K562 (cell line): ENCODE measurements around the gene GPSM3. TPM values are rescaled to one million over a fixed set of nuclear protein-coding genes. Genes with fewer than 3 reads are reported as not detected.

ENCODE experiments used
- BHLHE40 ChIP-seq: IDR thresholded peaks from 2 replicates; pipeline ENCODE4 v1.6.1; 2011; ENCODE audit warnings: low read length, improper control_type of control experiment
- BRD4 ChIP-seq: fragments of 200-600 bp; sonication (generic); IDR thresholded peaks from 2 replicates; pipeline ENCODE4 v1.6.1; 2017; ENCODE audit warnings: inconsistent platforms
- EP300 ChIP-seq: IDR thresholded peaks from 2 replicates; pipeline ENCODE4 v1.6.1; 2012; ENCODE audit warnings: low read length, improper control_type of control experiment
- HNRNPLL ChIP-seq: fragments of 200-400 bp; formaldehyde crosslinking; IDR thresholded peaks from 2 replicates; pipeline ENCODE4 v1.6.1; 2017; ENCODE audit warnings: low read length, low read depth, mild to moderate bottlenecking; ENCODE audit not compliant: poor library complexity, severe bottlenecking
- KDM1A ChIP-seq, 2 experiments: fragments of 450-650 bp; IDR thresholded peaks; 2 replicates each; pipeline ENCODE4 v1.6.1; 2016; ENCODE audit warnings: mild to moderate bottlenecking in 2 of 2
- MYC ChIP-seq, 2 experiments: fragments of 250-450 bp in 1 of 2; sonication (Bioruptor Pico) in 1 of 2; IDR thresholded peaks; 2 replicates each; pipeline versions ENCODE4 v1.5.1 to v1.6.1; 2012 to 2021; ENCODE audit warnings: low read depth in 2 of 2, borderline replicate concordance in 1 of 2, improper control_type of control experiment in 1 of 2, low read length in 1 of 2, mild to moderate bottlenecking in 1 of 2, moderate library complexity in 1 of 2
- SMARCE1 ChIP-seq: fragments of 450-650 bp; IDR thresholded peaks from 2 replicates; pipeline ENCODE4 v1.7.1; 2016; ENCODE audit warnings: mild to moderate bottlenecking
- SOX6 ChIP-seq: fragments of 450-650 bp; IDR thresholded peaks from 2 replicates; pipeline ENCODE4 v1.6.1; 2014; ENCODE audit warnings: mild to moderate bottlenecking
- polyA plus RNA-seq, 8 experiments: library from polyadenylated mRNA; depleted of rRNA in 4 of 8; stranded (reverse) in 5 of 8; unstranded in 3 of 8; fragments of >200 nt; fragmentation: Nextera tagmentation in 2 of 8; fragmentation: Illumina TruSeq in 1 of 8; extraction: Ambion mirVana in 2 of 8; extraction: Trizol in 1 of 8; gene quantifications; 2 replicates each; pipeline versions ENCODE4 v1.2.1 to v1.2.3, GENCODE V29; 2011 to 2014; ENCODE audit warnings: inconsistent platforms in 1 of 8, missing spikeins in 1 of 8
- total RNA-seq, 7 experiments: library from RNA; depleted of rRNA in 6 of 7; stranded (reverse); fragments of >200 nt in 6 of 7; fragmentation: Illumina TruSeq in 2 of 7; extraction: Trizol in 2 of 7; gene quantifications; 2 replicates each; pipeline versions ENCODE4 v1.2.1 to v1.2.3, GENCODE V29; 2011 to 2021; ENCODE audit warnings: low replicate concordance in 1 of 7
- TF ChIP-seq, protein P1 (sequence below): IDR thresholded peaks from 2 replicates; pipeline ENCODE4 v1.6.1; 2014; ENCODE audit warnings: antibody characterized with exemption
- TF ChIP-seq, protein P2 (sequence below): fragments of 450-650 bp; IDR thresholded peaks from 2 replicates; pipeline ENCODE4 v1.6.1; 2016; ENCODE audit warnings: low read depth, mild to moderate bottlenecking, moderate library complexity
- TF ChIP-seq, protein P3 (sequence below): fragments of 450-650 bp; IDR thresholded peaks from 2 replicates; pipeline ENCODE4 v1.6.1; 2014; ENCODE audit warnings: low read depth, mild to moderate bottlenecking, moderate library complexity, borderline replicate concordance
- TF ChIP-seq, protein P4 (sequence below): fragments of 450-650 bp; formaldehyde crosslinking; IDR thresholded peaks from 2 replicates; pipeline ENCODE4 v1.4.0; 2020; ENCODE audit warnings: mild to moderate bottlenecking, moderate library complexity
- TF ChIP-seq, protein P5 (sequence below): fragments of 200-800 bp; sonication (Bioruptor generic); IDR thresholded peaks from 2 replicates; pipeline ENCODE4 v1.6.1; 2017; ENCODE audit warnings: missing genetic modification characterization, missing compliant biosample characterization
- TF ChIP-seq, protein P6 (sequence below): sonication (generic); formaldehyde crosslinking; IDR thresholded peaks from 2 replicates; pipeline ENCODE4 v1.9.0; 2022; ENCODE audit warnings: mild to moderate bottlenecking, missing genetic modification reagents
- TF ChIP-seq, protein P7 (sequence below): sonication (generic); formaldehyde crosslinking; IDR thresholded peaks from 2 replicates; pipeline ENCODE4 v1.8.0; 2022; ENCODE audit warnings: missing genetic modification reagents, mild to moderate bottlenecking, borderline replicate concordance
- TF ChIP-seq, protein P8 (sequence below), 2 experiments: fragments of 450-650 bp; conservative IDR thresholded peaks; 2 replicates each; pipeline ENCODE4 v1.6.1; 2017; ENCODE audit warnings: mild to moderate bottlenecking in 2 of 2, moderate library complexity in 2 of 2

GPSM3 gene
- total and polyA plus RNA-seq, 9 of the 15 experiments (the other 6 are each of a cell fraction or from before 2014, with no cell fraction given): 5.3 to 42.6 (median 24.4) TPM

DNA sequence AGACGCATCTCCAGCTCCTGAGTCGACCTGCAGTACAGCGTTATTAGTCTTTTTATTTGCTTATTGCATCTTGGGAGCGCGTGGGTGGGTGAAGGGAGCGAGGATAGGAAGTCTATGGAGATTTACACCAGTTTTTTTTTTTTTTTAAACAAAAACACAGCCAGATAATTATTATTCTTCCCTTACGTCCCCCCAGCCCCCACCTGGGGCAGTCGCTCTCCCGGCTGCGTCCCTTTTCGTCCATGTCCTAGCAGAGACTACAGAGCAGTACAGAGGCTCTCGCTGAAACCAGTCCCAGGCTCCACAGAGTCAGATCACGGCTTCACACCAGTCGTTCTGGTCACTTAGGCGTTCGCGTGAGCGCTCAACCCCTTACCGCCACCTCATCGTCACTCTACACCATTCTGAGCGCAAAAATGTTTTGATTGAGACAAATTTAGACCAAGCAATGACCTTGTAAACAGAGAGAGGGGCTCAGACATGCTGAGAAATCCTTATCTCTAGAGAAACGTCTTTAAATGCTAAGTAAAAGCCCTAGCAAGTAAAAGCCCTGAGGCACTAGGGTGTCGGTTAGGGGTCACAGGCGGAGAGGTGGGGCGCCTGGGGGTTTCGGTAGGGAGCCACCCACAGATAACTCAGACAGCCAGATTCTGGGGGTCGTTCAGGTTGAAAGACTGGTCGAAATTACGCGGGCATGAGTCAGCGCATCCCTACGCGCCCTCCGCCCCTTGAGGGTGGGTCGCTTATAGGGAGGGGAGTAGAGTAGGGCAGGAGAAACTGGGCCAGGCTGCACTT, 39.5 kb downstream of the GPSM3 start (continued):
- TF ChIP-seq, protein P1, sequence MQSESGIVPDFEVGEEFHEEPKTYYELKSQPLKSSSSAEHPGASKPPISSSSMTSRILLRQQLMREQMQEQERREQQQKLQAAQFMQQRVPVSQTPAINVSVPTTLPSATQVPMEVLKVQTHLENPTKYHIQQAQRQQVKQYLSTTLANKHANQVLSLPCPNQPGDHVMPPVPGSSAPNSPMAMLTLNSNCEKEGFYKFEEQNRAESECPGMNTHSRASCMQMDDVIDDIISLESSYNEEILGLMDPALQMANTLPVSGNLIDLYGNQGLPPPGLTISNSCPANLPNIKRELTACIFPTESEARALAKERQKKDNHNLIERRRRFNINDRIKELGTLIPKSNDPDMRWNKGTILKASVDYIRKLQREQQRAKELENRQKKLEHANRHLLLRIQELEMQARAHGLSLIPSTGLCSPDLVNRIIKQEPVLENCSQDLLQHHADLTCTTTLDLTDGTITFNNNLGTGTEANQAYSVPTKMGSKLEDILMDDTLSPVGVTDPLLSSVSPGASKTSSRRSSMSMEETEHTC: no peak
- TF ChIP-seq, protein P2, sequence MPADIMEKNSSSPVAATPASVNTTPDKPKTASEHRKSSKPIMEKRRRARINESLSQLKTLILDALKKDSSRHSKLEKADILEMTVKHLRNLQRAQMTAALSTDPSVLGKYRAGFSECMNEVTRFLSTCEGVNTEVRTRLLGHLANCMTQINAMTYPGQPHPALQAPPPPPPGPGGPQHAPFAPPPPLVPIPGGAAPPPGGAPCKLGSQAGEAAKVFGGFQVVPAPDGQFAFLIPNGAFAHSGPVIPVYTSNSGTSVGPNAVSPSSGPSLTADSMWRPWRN: peak; percentile 38; the same call in 1 of the 2 replicates
- TF ChIP-seq, protein P3, sequence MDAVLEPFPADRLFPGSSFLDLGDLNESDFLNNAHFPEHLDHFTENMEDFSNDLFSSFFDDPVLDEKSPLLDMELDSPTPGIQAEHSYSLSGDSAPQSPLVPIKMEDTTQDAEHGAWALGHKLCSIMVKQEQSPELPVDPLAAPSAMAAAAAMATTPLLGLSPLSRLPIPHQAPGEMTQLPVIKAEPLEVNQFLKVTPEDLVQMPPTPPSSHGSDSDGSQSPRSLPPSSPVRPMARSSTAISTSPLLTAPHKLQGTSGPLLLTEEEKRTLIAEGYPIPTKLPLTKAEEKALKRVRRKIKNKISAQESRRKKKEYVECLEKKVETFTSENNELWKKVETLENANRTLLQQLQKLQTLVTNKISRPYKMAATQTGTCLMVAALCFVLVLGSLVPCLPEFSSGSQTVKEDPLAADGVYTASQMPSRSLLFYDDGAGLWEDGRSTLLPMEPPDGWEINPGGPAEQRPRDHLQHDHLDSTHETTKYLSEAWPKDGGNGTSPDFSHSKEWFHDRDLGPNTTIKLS: peak; percentile 50; the same call in 1 of the 2 replicates
- TF ChIP-seq SMARCE1 (peak; percentile 14; the same call in 1 of the 2 replicates), KDM1A (IDR thresholded peaks at IDR 0.05) (peak; percentile 21; a peak in 1 of 4 replicates), BRD4 (0 out of 2 replicates have a peak, but pooled peaks have one; percentile 35), HNRNPLL (peak; percentile 8), BHLHE40 (peak; percentile 5; the same call in 1 of the 2 replicates), EP300 (peak; percentile 3; the same call in 1 of the 2 replicates), SOX6 (no peak; the same call in 1 of the 2 replicates), MYC (IDR thresholded peaks at IDR 0.05; ENCODE audit: low read depth, low read length) (0 out of 2 replicates have a peak, but pooled peaks have one; percentile 6), MYC (CRISPR knock-in tag; IDR thresholded peaks at IDR 0.05; ENCODE audit: borderline replicate concordance, low read depth) (no peak)
- TF ChIP-seq, protein P4, sequence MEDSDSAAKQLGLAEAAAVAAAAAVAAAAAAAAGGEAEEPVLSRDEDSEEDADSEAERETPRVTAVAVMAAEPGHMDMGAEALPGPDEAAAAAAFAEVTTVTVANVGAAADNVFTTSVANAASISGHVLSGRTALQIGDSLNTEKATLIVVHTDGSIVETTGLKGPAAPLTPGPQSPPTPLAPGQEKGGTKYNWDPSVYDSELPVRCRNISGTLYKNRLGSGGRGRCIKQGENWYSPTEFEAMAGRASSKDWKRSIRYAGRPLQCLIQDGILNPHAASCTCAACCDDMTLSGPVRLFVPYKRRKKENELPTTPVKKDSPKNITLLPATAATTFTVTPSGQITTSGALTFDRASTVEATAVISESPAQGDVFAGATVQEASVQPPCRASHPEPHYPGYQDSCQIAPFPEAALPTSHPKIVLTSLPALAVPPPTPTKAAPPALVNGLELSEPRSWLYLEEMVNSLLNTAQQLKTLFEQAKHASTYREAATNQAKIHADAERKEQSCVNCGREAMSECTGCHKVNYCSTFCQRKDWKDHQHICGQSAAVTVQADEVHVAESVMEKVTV: no peak
- TF ChIP-seq, protein P5, sequence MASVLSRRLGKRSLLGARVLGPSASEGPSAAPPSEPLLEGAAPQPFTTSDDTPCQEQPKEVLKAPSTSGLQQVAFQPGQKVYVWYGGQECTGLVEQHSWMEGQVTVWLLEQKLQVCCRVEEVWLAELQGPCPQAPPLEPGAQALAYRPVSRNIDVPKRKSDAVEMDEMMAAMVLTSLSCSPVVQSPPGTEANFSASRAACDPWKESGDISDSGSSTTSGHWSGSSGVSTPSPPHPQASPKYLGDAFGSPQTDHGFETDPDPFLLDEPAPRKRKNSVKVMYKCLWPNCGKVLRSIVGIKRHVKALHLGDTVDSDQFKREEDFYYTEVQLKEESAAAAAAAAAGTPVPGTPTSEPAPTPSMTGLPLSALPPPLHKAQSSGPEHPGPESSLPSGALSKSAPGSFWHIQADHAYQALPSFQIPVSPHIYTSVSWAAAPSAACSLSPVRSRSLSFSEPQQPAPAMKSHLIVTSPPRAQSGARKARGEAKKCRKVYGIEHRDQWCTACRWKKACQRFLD (CRISPR knock-in tag): no peak
- TF ChIP-seq, protein P6, sequence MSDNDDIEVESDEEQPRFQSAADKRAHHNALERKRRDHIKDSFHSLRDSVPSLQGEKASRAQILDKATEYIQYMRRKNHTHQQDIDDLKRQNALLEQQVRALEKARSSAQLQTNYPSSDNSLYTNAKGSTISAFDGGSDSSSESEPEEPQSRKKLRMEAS (CRISPR knock-in tag): no peak
- TF ChIP-seq, protein P7, sequence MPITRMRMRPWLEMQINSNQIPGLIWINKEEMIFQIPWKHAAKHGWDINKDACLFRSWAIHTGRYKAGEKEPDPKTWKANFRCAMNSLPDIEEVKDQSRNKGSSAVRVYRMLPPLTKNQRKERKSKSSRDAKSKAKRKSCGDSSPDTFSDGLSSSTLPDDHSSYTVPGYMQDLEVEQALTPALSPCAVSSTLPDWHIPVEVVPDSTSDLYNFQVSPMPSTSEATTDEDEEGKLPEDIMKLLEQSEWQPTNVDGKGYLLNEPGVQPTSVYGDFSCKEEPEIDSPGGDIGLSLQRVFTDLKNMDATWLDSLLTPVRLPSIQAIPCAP (CRISPR knock-in tag): no peak
- TF ChIP-seq, protein P8, sequence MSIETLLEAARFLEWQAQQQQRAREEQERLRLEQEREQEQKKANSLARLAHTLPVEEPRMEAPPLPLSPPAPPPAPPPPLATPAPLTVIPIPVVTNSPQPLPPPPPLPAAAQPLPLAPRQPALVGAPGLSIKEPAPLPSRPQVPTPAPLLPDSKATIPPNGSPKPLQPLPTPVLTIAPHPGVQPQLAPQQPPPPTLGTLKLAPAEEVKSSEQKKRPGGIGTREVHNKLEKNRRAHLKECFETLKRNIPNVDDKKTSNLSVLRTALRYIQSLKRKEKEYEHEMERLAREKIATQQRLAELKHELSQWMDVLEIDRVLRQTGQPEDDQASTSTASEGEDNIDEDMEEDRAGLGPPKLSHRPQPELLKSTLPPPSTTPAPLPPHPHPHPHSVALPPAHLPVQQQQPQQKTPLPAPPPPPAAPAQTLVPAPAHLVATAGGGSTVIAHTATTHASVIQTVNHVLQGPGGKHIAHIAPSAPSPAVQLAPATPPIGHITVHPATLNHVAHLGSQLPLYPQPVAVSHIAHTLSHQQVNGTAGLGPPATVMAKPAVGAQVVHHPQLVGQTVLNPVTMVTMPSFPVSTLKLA (conservative IDR thresholded peaks at IDR 0.05): peak in 1 of 2 experiments; percentile 13; a peak in 1 of 4 replicates
